HG02759 (cell line): ENCODE data around the gene SAPCD1.

ENCODE experiments used
- ATAC-seq: cut with Tn5 transposase; IDR thresholded peaks from one replicate; pipeline ENCODE4 v1.9.1; 2021; ENCODE audit warnings: mild to moderate bottlenecking, moderate library complexity; ENCODE audit not compliant: unreplicated experiment

SAPCD1 gene

GRCh38 chr6:31762356-31762755, at the start of gene SAPCD1:
SAPCD1 (plus strand) TSS chr6:31762656; CDS start chr6:31763055, 399 bp downstream.
- no peak for ATAC-seq

- ATAC-seq: no peak
Measured at GRCh38 chr6:31713465-31713864, 49.0 kb upstream of the SAPCD1 start.

GRCh38 chr6:31713991-31714684, 48.3 kb upstream of the SAPCD1 start:
- no peak for ATAC-seq

- ATAC-seq: no peak
Measured at GRCh38 chr6:31715022-31715958, 47.2 kb upstream of the SAPCD1 start, which contains the start of gene LY6G6D. LY6G6D (plus strand) TSS chr6:31715348; CDS start chr6:31715356, 8 bp downstream.

GRCh38 chr6:31717499-31718222, 44.8 kb upstream of the SAPCD1 start:
- no peak for ATAC-seq

- ATAC-seq: no peak
Measured at GRCh38 chr6:31718265-31718664, 44.2 kb upstream of the SAPCD1 start.

- ATAC-seq: no peak
Measured at GRCh38 chr6:31719001-31719400, 43.5 kb upstream of the SAPCD1 start.

GRCh38 chr6:31720196-31720770, 42.2 kb upstream of the SAPCD1 start:
- no peak for ATAC-seq

GRCh38 chr6:31721351-31722020, 41.0 kb upstream of the SAPCD1 start, which contains the start of gene LY6G6C:
LY6G6C (minus strand) TSS chr6:31721746; CDS start chr6:31721679, 67 bp downstream.
- no peak for ATAC-seq

- no peak for ATAC-seq
Measured at GRCh38 chr6:31722173-31722572, 40.3 kb upstream of the SAPCD1 start.

GRCh38 chr6:31723245-31723979, 39.0 kb upstream of the SAPCD1 start, which contains the start of gene MPIG6B:
MPIG6B (plus strand) TSS chr6:31723373; CDS start chr6:31723384, 11 bp downstream.
- ATAC-seq: no peak

GRCh38 chr6:31723980-31724691, 38.3 kb upstream of the SAPCD1 start:
- ATAC-seq: no peak

- ATAC-seq: no peak
Measured at GRCh38 chr6:31725502-31726350, 36.7 kb upstream of the SAPCD1 start.

GRCh38 chr6:31727034-31727716, 35.3 kb upstream of the SAPCD1 start:
- ATAC-seq: peak; percentile 65

GRCh38 chr6:31727717-31728671, 34.5 kb upstream of the SAPCD1 start:
- no peak for ATAC-seq
